ENCODE data around the gene SPECC1. TPM values are rescaled to one million over a fixed set of nuclear protein-coding genes. Genes with fewer than 3 reads are reported as not detected.
"Not testable (repeated sequence)": the region's sequence is repeated elsewhere in the genome, so short reads cannot be mapped to it uniquely, and the experiment has no call there.

Gene SPECC1
- polyA plus RNA-seq, 3 donors, result 5.0 to 11.5 (median 8.2) TPM

DNA sequence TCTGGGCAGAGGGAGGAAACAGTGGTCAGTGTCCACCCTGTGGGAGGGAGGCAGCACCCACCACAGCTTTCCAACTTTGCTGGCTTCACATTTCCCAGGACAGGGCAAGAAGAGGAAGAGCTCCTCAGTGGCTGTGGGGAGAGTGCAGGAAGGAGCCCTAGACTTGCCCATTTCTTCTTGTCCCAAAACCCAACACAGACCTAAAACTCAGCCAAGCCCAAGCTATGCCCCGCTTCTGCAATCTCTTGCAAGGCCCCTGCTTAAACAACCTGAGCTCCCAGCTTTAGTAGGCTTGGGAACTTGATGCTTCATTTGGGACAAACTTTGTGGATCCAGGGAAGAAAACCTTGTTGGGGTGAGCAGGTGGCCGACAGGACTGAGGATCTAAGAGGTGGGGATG, 284.3 kb downstream of the SPECC1 start:
- 88 to 94% (median 94%) methylated on average over 2 of the region's 2 CpGs for whole genome bisulfite sequencing, 3 donors
- no peak overlapping the region for H3K27ac ChIP-seq (ENCODE audit: low read depth, low read length)

DNA sequence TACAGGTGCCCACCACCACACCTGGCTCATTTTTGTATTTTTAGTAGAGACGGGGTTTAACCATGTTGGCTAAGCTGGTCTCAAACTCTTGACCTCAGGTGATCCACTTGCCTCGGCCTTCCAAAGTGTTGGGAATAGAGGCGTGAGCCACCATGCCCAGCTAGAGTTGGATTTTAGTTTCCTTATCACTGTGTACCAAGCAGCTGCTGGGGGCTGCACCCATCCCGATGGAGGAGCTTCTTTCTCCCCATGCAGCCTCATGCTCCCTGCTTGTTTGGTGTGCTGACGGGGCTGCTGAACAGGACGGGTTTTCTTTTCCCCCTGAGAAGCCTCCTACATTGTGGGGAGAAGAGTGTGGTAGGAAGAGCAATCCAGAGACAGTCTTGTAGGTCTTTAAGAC, 285.0 kb downstream of the SPECC1 start:
- WGBS, 3 donors, result 94 to 95% (median 95%) methylated on average over 6 of the region's 6 CpGs
- H3K27ac ChIP-seq (ENCODE audit: low read depth, low read length), result no peak overlapping the region

DNA sequence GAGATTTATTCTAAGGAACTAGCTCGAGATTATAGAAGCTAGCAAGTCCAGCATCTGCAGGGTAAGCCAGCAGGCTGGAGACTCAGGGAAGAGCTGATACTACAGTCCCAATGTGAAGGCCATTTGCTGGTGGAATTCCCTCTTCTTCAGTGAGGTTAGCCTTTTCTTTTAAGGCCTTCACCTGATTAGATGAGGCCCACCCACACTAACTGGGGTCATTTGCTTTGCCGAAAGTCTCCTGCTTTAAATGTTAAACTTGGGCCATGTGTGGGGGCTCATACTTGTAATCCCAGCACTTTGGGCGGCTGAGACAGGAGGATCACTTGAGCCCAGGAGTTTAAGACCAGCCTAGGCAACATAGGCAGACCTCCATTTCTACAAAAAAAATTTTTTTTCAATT, 289.9 kb downstream of the SPECC1 start:
- 86 to 99% (median 94%) methylated on average over 3 of the region's 3 CpGs for WGBS, 3 donors
- no peak overlapping the region for H3K27ac ChIP-seq (ENCODE audit: low read depth, low read length)

DNA sequence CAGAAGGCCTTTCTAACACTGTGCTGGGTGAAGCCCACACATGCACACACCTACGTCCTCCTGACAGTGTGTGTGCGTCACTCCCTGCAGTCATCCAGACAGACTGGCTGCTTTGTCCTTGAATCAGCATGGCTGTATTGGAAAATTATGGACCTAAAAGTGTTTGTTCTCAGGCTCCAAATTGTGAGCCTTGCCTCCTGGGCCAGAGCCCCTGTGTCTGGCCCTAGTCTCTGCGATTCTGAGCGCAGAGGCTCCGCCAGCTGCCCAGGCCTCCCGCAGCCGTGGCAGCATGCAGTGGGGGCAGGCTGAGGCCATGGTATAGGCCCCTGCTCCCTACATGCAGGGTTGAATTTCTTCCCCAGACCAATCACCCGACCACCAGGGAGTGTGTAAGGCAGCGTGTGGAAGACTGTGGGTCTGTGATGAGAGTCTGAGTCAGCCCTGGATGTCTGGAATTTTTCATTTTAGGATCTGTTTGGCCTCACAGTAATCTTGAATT, 291.3 kb downstream of the SPECC1 start:
- 82 to 91% (median 83%) methylated on average over 9 of the region's 9 CpGs for WGBS, 3 donors
- no peak overlapping the region for H3K27ac ChIP-seq (ENCODE audit: low read depth, low read length)

GRCh38 chr17:20302246-20302917, 293.2 kb downstream of the SPECC1 start:
- 65 to 82% (median 74%) methylated on average over 9 of the region's 9 CpGs for WGBS, 3 donors
- no peak overlapping the region for H3K27ac ChIP-seq (ENCODE audit: low read depth, low read length)

GRCh38 chr17:20304961-20305360, 295.8 kb downstream of the SPECC1 start:
- no peak overlapping the region for H3K27ac ChIP-seq (ENCODE audit: low read depth, low read length)
- WGBS, 3 donors, result 77 to 83% (median 80%) methylated on average over 5 of the region's 5 CpGs

GRCh38 chr17:20306924-20307323, 297.8 kb downstream of the SPECC1 start:
- H3K27ac ChIP-seq (ENCODE audit: low read depth, low read length), result no peak overlapping the region

DNA sequence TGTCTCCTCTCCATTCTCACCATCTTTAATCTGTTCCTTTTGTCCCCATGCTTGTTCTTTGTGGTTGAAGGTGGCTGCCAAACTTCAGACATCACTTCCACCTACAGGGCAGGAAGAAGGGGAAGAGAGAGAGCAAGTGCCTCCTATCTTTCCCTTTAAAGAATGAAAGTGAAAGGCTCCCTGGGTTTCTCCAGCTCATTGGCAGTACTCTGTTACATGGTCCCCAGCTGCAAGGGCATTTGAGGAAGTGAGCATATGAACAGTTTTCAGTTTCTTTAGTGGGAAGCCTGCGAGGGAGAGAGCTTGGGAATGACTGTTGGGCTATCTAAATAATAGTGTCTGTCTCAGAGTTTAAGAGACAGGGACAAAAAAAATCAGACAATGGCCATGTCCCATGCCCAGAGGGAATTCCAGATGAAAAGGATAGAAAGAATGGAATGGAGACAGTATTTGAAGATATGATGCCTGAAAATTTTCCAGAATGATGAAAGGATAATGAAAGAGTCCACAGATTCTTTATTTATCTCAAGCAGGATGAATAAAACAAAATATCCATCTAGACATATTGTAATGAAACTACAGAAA, 298.3 kb downstream of the SPECC1 start:
- no peak overlapping the region for H3K27ac ChIP-seq (ENCODE audit: low read depth, low read length)
- 87 to 94% (median 94%) methylated on average over 1 of the region's 1 CpG for WGBS, 3 donors

DNA sequence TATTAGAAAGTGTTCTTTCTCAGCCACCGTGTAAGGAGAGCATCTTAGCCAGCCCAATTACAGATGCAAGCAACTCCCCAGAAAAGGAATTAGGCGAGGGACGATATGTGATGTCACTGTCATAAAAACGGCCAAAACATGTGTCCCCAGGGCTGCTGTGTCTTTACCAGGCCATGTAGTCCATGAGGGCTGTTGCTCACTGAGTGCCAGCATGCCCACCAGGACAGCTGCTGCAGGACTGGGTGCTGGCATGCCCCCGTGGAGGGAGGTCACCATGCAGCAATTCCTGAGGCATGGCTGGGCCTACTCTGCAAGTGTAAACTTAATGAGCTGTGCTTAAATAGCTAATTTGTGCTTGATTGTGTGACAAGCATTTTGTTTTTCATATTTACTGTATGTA, 301.3 kb downstream of the SPECC1 start:
- 87 to 91% (median 88%) methylated on average over 5 of the region's 5 CpGs for WGBS, 3 donors
- H3K27ac ChIP-seq (ENCODE audit: low read depth, low read length), result no peak overlapping the region

DNA sequence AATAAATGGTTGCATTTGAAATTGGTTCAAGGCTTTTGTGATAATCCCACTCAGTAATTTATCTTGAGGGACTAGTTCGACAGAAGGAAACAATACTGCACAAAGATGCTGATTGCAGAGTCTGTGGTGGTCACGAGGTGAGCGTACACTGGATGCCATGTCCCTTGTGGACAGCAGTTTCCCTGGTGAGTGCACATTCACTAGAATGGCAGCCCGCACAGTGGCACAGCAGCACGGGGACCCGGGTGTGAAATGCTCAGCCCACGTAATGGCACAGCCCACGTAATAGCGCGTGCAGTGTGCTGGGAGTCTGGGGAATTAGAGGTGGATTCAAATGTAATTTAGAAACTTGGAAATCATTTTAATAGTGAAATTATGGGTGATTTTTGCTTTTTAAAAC, 304.1 kb downstream of the SPECC1 start:
- 82 to 93% (median 87%) methylated on average over 10 of the region's 10 CpGs for WGBS, 3 donors
- no peak overlapping the region for H3K27ac ChIP-seq (ENCODE audit: low read depth, low read length)

DNA sequence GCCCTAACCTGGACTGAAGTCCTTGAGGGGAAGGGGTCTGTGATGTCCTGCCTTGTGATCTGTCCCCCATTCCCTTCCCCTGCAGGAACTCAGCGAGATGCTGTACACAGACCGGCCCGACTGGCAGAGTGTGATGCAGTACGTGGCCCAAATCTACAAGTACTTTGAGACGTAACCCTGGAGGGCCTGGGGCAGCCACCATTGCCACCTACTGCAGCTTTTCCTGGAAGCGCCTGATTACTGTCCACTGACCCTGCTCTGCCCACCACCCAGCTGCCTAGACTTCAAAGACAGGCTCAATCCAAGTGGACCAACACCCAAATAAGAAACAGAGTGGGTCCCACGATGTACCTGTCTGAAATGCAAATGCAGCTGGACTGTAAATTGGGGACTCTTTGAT, 304.7 kb downstream of the SPECC1 start:
- 83 to 92% (median 90%) methylated on average over 7 of the region's 7 CpGs for WGBS, 3 donors

DNA sequence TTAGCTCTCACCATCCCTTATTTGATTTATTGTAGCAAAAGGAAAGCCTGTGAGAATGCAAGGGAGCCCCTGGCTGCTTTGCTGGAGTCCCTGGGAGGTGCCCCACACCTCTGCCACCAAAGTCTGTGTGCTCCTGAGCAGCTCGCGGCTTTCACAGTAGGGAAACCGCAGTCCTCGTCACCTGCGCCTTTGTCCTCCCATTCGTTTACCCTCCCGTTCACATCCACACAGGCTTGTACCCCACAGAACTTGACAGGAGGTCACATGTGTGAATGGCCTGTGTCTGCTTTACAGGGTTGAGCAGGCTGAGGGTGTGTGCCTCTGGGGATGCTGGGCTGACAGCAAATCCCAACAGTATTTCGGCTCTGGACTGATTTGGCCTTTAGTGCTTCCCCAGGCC, 305.7 kb downstream of the SPECC1 start:
- H3K27ac ChIP-seq (ENCODE audit: low read depth, low read length), result no peak overlapping the region
- 88 to 95% (median 95%) methylated on average over 8 of the region's 8 CpGs for WGBS, 3 donors

More for the DNA sequence above, 304.7 kb downstream of the SPECC1 start:
- H3K27ac ChIP-seq (ENCODE audit: low read depth, low read length), result no peak overlapping the region

- WGBS, 3 donors, result 90 to 94% (median 94%) methylated on average over 10 of the region's 10 CpGs
- H3K27ac ChIP-seq (ENCODE audit: low read depth, low read length), result no peak overlapping the region
These were observed 306.2 kb downstream of the SPECC1 start for GRCh38 chr17:20315311-20315710.

DNA sequence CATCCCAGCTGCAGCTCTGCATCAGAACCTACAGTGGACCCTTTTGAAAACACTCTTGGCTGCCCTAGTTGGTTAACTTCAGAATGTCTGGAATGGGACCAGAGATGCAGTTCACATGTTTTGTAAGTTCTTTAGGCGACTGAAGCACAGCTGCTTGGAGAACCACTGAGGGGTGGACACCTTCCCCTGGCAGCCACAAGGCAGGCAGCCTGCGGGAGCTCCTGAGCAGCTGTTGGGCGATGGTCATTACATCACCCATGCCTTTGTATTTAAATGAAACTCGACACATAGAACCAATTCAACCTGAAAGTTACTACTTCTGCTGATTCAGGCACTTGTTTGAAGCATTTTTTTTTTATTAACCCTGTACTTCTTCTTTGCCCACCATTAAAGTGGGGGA, 306.7 kb downstream of the SPECC1 start:
- WGBS, 3 donors, result 68 to 78% (median 69%) methylated on average over 4 of the region's 4 CpGs
- H3K27ac ChIP-seq (ENCODE audit: low read depth, low read length), result no peak overlapping the region

DNA sequence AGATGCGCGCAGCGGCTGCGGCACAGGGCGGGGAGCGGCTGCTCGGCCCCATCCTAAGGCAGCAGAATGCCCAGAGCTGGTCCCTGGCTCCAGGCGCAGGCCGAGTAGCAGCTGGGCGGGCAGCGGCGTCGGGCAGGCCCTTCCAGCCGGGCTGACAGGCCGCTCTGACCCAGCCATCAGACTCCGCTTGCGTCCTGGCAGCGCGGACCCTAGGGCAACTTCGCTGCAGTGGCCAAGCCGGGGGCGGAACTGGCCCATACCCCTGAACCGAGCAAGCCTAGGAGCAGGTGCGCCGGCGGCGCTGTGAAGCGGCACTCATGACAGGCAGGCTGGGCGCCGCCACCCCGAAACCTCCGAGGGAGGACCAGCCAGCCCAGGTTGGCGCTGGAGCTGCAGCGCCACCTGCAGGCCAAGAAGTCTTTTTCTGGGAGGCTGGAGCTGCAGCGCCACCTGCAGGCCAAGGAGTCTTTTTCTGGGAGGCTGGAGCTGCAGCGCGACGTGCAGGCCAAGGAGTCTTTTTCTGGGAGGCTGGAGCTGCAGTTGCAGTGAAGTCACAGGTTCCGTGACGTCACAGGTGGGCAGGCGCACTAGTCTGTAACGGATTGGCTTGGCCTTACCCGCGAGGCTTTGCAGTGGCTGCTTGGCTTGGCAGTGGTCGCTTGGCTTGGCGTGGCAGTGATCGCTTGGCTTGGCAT, 311.5 kb downstream of the SPECC1 start:
- 17 to 27% (median 18%) methylated on average over 43 to 47 of the region's 47 CpGs for WGBS, 3 donors
- H3K27ac ChIP-seq (ENCODE audit: low read depth, low read length), result not testable (repeated sequence)

DNA sequence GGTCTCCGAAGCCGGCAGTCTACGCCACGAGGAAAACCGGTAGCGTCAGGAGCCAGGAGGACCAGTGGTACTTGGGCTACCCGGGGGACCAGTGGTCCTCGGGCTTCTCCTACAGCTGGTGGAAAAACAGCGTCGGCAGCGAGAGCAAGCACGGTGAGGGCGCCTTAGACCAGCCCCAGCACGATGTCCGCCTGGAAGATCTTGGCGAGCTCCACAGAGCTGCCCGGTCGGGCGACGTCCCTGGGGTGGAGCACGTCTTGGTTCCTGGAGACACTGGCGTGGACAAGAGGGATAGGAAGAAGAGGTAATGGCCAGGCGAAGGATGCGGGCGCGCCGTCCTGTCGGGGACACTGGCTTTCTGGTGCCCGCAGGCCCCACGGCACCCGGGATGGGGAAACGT, 312.2 kb downstream of the SPECC1 start:
- WGBS, 3 donors, result 96 to 97% (median 96%) methylated on average over 18 to 32 of the region's 32 CpGs

GRCh38 chr17:20327739-20328138, 318.6 kb downstream of the SPECC1 start:
- not testable (repeated sequence) for H3K27ac ChIP-seq (ENCODE audit: low read depth, low read length)
- 55 to 91% (median 87%) methylated on average over 3 of the region's 3 CpGs for WGBS, 3 donors

More for the DNA sequence above, 312.2 kb downstream of the SPECC1 start:
- H3K27ac ChIP-seq (ENCODE audit: low read depth, low read length), result not testable (repeated sequence)

DNA sequence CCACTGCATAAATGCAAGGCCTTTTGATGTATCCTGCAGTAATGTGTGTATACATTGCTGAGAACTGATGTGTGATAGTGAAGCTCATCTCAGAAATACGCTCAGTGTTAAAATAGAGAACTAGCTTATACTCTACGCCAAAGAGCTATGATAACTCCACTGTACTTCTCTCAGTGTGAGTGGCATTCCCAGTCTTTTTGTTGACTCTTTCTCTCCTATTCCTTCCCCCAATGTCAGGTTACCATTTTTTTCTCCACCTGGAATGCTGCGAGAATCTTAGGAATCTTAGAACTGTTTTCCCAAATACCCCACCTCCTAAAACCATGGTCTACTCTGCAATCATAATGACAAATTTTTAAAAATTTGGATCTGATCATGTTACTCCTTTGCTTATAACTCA, 342.2 kb downstream of the SPECC1 start:
- H3K27ac ChIP-seq (ENCODE audit: low read depth, low read length), result not testable (repeated sequence)
- 80% methylated on average over 2 of the region's 3 CpGs; no CpG with 5 or more reads in 2 of the 3 donors for WGBS, 3 donors

DNA sequence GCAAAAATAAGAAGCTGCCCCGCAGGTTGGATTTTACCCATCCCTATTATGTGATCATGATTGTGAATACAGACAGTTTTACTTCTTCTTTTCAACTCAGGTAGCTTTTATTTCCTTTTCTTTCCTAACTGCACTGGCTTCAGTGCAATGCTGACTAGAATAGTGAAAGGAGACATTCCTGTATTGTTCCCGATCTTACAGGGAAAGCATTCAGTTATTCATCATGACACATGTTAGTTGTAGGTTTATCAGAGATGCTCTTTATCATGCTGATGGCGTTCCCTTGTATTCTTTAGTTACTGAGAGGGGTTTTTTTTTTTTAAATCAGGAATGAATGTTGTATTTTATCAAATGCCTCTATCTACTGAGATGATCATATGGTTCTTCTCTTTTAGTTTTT, 343.4 kb downstream of the SPECC1 start:
- H3K27ac ChIP-seq (ENCODE audit: low read depth, low read length), result not testable (repeated sequence)
- 54 to 86% (median 79%) methylated on average over 3 of the region's 3 CpGs for WGBS, 3 donors

Data from adipose tissue (tissue), 3 donors.